T-helper 1 cell treated with Interleukin-12 subunit alpha and Interleukin-12 subunit beta and Interleukin-4 antibody, amounts not matched to agents 30 ng/mL and 1 ng/mL, for 36 hours (primary cell): Measurements from ENCODE around the gene EIF4G3. TPM values are rescaled to one million over a fixed set of nuclear protein-coding genes. Genes with fewer than 3 reads are reported as not detected.
"Not testable (repeated sequence)": the region's sequence is repeated elsewhere in the genome, so short reads cannot be mapped to it uniquely, and the experiment has no call there.

Experiments
- intact Hi-C: fragments of 100-400 bp; cut with micrococcal nuclease; formaldehyde crosslinking; loops from one replicate; pipeline ENCODE4 v1.15.1; 2024
- total RNA-seq: library from RNA; stranded (reverse); gene quantifications from 2 replicates; pipeline ENCODE4 v1.2.3, GENCODE V29; 2022

The EIF4G3 gene
- total RNA-seq, 1 donor from 2014 or later, result 55.2 TPM

DNA sequence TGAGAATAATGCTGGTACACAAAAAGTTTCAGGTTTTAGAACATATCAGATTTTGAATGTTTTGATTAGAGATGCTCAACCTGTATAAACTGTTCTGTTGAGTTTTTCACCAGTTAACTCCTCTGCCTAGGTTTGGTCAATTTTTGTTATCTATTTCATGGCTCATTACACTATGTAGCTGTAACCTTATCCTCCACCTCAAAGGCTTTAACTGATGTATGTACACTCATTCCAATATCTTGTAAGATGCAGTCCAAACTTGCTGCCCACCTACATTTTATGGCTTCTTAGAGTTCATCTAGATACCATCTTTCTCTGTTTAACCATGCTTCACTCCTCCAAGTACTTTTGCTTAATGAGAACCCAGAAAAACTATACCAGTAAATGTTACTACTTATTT is 107.8 kb downstream of the EIF4G3 start:
- intact Hi-C loops, result no loop called here

DNA sequence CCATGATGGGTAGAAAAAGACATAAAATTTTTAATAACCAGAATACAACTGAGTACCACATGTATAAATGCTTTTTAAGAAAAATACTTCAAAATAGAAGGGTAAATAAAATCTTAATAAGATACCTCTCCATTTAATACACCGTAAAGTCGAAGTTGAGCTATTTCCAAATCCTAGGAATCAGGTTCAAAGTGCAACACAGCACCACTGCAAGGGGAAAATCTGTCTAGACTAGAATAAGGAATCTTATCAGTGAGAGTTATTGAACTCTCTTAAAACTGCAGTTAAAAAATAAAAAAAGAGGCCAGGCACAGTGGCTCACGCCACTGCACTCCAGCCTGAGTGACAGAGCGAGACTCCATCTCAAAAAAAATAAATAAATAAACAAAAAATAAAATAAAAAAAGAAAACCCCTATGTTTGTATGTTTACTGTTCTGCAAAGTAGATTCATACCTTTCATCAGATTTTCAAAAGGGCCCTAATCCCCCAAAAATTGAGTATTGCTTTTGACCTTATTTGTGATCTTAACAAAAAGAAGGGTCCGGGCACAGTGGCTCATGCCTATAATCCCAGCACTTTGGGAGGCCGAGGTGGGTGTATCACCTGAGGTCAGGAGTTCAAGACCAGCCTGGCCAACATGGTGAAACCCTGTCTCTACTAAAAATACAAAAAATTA is 109.0 kb downstream of the EIF4G3 start:
- intact Hi-C loops, result no loop called here

DNA sequence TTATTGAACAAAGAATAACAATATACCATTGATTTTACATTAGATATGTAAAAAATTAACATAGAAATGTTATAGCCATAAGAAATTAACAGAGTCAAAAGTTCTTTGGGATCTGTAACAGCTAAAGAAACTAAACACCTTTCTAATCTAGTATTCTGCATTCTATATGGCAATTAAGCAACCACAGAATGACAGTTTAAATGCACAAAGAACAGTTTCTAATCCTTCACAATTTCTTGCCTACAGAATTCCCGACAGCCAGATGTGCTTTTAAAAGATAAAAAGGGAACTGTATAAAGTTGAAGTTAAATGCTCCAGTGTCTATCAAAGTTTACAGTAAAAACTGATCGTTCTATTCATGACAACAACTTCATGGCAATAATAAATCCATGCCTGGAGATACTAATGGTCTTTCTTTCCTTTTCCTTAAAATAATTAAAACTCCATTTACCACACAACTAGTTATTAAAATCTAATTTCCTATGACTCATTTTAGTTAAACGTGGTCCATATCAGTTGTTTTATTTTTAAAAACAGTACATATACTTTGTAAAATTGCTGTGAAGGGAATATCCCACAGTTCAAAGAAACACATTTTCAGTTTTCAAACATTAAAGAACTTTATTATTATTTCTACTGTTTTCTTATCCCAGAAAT is 110.2 kb downstream of the EIF4G3 start:
- intact Hi-C loops, result no loop called here

DNA sequence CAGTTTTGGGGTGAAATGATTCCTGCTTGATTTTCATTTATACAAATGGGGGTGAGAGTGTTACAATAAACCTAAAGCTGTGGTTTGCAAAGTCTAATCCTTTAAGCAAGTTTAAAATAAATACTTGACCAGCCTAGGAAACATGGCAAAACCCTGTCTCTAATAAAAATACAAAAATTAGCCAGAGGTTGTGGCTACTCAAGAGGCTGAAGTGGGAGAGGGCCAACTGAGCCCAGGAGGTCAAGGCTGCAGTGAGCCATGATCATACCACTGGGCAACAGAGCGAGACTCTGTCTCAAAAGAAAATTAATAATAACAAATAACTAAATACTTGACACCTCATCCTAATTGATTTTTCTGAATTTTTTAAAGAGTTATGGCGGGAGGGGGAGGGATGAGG is 110.8 kb downstream of the EIF4G3 start:
- intact Hi-C loops, result no loop called here

DNA sequence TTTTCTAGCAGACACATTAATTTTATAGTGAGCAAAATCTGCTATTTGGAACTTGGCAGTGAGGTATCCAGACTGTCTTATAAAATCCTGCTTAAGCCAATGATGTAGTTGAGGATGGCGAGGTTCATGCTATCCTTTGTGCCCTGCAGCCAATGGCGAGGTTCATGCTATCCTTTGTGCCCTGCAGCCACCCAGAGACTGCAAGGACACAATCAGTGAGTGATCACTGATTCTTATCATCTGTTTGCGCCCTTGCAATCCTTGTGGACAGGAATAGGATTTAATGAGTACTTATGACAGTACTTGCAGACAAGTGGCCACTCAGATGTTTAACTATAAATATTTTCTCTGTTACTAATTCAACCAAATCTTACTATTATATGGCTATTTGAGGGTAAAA is 112.6 kb downstream of the EIF4G3 start:
- intact Hi-C loops, result no loop called here

DNA sequence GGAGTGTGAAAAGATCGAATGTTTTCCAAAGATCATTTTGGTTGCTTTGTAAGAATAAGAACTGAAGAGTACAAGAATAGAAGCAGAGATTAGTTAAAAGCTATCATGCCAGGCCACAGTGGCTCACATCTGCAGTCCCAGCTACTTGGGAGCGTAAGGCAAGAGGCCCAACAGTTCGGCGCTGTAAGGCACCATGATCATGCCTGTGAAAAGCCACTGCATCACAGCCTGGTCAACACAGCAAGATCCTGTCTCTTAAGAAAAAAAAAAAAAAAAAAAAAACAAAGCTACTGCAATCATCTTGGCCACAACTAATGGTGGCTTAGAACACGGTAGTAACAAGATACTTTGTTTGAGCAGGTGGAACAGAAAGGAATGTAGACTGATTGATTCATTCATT is 116.2 kb downstream of the EIF4G3 start:
- intact Hi-C loops, result no loop called here

DNA sequence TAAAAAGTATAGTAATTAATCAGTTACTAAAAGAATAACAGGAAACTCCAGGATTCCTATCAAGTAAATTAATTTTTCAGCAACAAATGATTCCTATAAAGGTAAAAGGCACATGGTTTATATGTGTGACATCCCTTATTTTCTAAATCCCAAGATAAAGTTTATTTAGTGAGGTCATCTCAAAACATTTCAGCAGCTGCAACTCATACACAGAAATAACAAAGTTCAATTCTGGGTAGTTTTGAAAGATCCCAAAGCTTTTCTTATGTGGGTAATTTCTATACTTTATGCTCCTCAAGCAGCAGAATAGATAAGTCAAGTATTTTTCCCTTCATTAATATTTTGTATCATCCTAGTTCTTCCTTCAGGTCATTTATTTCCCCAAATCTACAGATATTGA is 117.7 kb downstream of the EIF4G3 start:
- intact Hi-C loops, result no loop called here

DNA sequence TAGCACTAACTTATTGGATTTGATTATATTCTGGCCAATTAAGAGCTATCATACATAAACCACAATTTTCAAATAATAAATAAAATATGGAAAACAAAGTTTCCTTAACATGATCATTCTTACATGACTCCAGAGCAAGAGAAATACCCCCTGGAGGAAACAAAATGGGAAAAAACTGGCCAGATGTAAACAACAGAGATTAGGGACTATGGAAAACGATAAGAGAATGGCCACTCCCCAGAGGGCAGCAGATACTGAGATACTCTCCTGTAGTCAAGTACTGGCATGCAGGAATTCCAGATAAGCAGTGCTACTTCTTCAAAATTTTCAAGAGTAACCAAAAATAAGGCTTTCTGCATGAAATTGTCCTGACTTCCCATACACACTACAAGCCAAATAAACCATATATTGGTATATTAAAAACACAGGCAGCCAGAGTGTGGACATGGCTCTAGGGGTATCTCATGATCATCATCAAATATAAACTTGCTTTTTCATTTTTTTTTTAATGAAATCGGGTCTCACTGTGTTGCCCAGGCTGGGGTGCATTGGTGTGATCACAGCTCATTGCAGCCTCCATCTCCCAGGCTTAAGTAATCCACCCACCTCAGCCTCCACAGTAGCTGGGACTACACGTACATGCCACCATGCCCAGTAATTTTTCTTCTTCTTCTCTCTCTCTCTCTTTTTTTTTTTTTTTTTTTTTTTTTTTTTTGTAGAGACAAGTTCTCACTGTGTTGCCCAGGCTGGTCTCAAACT is 118.5 kb downstream of the EIF4G3 start:
- intact Hi-C loops, result no loop called here

DNA sequence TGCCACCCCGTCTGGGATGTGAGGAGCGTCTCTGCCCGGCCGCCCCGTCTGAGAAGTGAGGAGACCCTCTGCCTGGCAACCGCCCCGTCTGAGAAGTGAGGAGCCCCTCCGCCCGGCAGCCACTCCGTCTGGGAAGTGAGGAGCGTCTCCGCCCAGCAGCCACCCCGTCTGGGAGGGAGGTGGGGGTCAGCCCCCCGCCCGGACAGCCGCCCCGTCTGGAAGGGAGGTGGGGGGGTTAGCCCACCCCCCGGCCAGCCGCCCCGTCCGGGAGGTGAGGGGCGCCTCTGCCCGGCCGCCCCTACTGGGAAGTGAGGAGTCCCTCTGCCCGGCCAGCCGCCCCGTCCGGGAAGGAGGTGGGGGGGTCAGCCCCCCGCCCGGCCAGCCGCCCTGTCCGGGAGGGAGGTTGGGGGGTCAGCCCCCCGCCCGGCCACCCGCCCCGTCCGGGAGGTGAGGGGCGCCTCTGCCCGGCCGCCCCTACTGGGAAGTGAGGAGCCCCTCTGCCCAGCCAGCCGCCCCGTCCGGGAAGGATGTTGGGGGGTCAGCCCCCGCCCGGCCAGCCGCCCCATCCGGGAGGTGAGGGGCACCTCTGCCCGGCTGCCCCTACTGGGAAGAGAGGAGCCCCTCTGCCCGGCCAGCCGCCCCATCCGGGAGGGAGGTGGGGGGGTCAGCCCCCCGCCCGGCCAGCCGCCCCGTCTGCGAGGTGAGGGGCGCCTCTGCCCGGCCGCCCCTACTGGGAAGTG is 123.3 kb downstream of the EIF4G3 start:
- intact Hi-C loops, result not testable (repeated sequence)

DNA sequence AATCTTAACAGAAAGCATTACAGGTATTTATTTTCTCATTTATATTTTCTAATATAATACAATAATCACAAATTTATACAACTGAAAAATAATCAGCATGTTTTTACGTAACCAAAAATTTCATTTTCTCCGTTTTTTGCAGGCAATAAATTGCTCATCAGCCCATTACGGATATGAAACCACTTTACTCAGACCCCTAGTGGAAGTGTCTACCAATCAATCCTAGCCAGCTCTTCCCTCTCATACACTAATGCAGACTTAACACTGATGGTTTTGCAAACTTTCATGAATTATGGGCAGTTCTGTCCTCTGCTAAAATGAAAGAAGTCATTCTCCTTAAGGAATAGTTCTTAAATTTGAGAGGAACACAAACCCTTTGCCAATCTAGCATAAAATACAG is 124.7 kb downstream of the EIF4G3 start:
- intact Hi-C loops, result no loop called here

DNA sequence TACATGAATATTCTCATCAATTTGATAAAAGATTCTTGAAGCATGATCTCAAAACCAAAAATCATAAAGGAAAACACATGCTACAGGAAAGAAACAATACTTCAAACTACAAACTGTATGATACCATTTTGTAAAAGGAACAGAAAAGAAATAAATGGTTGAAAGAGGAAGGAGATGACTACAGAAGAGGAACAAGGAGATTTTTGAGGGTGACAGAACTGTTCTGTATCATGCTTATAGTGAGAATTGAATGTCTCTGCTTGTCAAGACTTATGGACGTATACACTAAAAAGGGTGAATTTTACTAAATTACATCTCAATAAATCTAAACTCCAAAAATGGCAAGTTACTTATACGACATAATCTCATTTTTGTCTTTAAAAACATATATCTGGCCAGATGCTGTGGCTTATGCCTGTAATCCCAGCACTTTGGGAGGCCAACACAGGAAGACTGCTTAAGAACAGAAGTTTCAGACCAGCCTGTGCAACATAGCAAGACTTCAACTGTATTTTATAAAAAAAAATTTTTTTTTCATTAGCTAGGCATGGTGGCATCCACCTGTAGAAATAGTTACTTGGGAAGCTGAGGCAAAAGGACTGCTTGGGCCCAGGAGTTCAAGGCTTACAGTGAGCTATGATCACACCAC is 125.4 kb downstream of the EIF4G3 start:
- intact Hi-C loops, result no loop called here

DNA sequence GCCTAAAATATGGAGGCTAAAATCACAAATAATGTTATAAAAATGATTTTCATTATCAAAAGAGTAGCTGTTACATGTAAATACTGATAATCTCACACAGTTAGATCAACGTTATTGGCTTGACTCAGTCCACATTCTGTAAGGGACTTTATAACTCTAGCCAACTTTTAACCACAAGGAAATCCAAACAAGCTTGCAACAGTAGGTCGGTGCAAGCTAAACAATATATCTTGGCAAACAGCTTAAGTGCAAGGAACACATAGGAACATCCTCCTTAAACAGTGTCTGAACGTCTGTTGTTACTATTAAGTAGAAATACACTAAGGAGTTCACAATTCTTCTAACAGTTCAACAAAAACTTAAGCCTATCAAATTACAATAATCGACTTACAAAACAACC is 126.7 kb downstream of the EIF4G3 start:
- intact Hi-C loops, result no loop called here

DNA sequence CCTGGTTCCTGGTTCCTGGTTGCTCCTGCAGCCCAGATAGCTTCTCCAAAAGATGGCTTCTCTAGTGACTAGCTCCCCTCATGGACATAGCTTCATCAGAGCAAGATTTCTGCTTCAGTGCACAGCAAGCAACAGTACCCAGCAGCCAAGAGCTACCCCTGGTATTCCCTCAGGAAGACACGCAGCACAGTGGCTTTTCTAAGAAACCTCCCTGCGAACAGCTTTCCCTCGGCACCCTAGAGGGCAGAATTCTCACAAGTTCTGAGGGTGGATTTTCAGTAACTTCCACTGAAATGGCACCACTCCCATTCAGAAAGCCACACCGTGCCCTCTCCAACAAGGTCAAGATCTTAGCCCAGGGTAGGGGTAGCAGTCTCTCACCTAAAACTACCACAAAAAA is 128.2 kb downstream of the EIF4G3 start:
- intact Hi-C loops, result no loop called here

DNA sequence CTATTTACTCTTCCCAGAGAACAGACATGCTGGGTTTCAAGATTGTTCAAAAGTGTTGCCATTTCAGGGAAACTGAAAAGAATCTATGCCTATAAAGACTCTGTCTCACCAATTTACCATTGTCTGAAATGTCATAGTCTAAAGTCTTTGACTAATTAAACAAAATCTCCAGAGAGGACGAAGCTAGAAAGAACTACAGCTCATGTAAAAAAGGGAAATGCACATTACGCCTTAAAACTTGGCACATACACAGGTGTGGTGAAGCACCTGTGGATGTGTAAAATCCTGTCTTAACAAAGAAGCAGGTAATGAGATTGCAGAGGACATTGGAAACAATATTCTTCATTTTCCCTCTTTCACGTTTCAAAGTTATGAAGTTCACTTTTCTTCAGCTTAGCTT is 130.6 kb downstream of the EIF4G3 start:
- intact Hi-C loops, result no loop called here

DNA sequence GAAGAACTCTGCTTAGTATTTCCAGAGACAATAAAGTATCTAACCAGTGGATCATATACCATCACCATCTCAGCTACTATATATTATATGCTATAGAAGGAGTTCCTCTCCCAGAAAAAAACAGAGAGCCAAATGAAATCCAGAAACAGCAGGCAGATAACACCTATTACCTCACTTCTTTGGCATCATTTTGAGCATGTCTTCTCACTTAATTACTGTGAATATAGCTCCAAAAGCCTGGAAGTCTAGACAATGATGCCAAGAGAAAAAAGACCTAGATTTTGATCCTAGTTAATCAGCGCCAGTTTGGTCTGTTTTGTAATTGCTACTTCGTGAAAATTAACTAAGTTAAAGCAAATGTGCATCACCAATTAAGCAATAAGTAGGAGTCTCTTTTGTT is 131.3 kb downstream of the EIF4G3 start:
- intact Hi-C loops, result no loop called here

DNA sequence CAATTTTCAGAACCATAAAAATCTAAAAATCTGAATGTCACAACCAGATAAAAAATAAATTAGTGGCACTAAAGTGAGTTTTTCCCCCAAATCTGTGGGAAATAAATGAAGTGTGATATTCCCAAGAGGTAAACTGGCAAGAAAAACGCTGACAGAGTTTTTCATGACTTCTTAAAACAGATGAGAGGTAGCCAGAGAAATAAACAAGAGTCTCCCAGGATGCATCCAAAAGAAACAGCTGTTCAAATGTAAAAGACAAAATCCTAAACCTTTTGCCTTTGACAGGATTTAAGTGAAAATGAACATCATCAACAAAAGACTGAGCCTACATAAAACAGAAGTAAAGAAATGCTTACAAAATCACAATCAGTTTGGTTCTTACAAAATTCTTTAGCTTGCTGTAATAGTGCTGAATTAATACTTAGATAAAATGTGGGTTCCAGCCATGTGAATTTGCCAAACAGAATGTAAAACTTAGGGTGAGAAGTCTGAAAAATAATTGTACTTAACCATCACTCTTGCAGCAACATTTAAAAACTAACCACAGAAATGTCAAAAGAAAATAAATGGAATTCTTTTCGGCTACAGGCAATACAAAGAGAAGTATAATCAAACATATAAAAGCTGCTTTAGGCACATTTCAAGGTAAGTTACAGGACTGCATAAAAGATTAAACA is 133.6 kb downstream of the EIF4G3 start:
- intact Hi-C loops, result no loop called here

DNA sequence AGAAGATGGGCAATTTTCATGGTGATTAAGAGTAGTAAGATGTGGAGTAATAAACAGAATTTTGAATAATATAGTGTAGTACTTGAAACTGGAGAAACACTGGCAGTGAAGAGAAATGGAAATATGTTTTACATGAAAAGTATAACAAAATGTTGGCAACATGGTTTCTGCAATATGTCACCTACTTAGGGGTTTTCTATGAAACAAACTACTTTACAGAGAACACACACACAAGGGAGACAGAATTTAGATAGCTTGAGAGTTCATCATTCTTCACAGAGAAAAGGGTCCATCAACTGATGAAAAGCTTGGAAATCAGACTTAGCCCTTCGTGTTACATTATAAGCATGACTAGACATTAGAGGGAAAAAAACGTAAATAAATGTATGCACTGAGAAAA is 135.2 kb downstream of the EIF4G3 start:
- intact Hi-C loops, result no loop called here

DNA sequence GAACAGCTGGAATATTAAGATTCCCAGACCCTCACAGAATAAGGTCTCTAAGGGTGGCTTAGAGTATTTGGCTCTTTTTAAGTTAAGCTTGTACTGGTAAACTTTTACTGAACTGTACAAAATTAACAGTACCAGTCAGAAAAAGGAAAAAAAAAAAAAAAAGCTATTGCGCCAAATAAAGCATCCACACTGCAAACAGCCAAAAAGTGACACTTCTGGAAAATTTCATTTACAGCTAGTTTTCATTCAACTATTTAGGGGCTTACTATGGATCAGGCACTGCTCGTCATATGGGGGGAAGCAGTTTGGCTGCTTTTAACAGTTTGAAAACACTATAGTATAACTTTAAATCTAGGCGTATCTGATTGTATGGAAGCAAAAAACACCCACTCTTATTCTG is 139.6 kb downstream of the EIF4G3 start:
- intact Hi-C loops, result no loop called here

DNA sequence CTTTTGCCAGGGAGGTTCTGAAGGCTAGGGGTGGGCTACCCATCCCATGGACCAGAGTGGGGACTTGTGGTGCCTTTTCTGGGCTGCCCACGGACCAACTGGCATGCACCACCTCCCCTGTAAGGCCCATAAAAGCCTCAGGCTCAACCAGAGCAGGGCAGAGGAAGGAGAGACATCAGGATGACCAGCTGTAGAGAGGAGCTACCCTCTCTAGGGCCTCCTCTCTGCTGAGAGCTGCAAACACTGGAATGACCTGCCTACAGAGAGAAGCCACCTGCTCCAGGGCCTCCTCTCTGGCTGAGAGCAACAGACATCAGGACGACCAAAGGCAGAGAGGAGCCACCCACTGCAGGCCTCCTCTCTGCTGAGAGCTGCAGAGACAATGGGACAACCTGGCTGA is 140.9 kb downstream of the EIF4G3 start:
- intact Hi-C loops, result no loop called here

DNA sequence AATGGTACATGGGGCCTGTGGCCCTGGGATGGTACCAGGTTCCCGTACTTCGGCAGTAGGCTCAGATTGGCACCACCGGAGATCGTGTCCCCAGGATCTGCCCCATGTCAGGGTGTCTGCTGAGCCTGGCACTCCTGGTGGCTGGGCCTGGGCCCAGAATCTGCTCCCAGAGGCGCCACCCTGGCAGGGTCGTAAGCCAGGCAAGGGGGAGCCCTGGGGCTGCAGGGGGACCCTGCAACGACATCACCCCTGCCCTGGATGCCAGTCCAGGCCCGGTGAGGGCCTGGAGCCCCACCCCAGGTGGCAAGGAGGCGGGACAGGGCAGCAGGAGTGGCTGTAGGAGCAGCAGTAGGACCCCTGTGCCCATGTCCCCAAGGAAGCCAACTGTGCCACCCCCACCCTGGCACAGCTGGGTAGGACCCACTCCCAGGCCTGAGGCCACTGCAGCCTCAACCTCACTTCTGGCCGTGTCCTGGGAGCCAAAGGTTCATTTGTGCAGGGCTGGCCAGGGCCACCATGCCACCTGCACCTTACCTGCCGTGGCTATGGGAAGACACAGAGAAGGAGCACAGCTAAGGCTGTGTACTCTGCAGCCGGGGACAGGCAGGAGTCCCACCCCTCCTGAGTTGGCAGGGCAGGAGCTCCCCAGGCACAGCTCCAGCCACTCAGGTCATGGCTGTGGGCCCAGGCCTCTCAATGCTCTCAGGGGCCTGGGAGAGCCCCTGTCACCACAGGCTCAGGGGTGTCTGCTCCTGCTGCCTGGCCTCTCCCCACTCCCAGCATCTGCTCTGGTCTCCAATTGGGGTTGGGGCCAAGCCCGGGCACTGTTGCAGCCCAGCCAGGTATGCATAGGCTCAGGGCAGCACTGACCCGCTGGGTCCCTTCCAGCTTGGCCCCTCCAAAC is 141.7 kb downstream of the EIF4G3 start:
- intact Hi-C loops, result no loop called here
